NCI-H82 treated with DMSO at 0.1 percent for 48 hours (cell line): ENCODE results near the gene DNAH3.

Source experiments
- DNase-seq: peaks from one replicate; lab custom pipeline; 2025; ENCODE audit not compliant: unreplicated experiment; lab: John Stamatoyannopoulos, UW

DNAH3 gene

DNA sequence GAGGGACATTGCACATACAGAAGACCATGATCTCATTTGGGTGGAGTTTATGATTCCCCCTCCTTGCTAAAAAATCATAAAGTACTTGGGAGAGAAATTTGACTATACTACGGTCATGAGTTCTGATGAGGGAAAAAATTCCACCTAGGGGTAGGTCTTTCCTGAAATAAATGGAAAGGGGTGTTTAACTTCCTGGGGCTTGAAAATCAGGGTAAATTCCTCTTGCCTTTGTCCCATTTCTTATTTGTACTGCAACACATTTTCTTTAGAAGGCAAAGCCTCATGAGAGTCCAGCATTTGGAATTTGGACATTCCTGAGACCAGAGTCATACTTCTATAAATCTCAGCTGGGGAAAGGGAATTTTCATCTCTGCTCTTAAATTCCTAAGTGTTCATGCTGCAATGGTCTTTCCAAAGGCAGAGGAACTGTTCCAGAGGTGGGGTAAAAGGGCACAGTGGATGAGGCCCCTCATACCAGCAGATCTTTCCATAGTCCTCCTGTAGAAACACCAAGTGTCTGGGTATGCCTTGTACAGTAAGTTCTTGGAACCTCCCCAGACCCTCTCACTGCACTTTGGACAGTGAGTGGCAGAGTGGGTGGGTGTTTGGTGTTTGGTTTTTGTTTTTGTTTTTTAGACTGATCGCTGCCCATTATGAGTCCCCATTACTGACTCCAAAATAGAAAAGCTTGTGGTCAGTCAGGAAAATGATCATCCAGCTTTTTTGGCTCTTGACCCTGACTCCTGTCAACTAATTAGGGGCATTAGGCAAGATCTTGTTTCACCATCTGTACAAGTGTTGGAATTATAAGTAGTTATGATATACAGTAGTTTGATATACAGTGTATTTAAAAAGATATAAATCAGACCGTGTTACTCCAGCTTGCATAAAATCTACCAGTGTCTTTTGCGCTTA lies 244.0 kb downstream of the DNAH3 start:
- DNase-seq = no peak

DNA sequence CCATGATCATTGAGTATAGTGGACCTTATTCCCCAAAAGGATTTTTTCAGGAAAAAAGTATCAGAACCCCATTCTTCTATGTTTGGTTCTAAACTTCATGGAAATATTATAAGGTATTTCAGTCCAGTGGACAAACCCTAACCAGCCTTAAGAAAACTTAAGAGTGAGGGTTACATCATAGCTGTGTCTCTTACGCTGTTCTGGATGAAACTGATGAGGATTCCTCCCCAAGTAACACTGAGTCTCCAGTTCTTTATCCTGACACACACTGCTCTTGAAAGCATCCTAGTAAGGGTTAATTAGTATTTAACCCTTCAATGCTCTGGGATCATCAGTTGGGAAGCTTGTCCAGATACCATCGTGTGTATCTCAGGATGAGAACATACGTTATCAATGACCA lies 245.1 kb downstream of the DNAH3 start:
- DNase-seq = no peak

DNA sequence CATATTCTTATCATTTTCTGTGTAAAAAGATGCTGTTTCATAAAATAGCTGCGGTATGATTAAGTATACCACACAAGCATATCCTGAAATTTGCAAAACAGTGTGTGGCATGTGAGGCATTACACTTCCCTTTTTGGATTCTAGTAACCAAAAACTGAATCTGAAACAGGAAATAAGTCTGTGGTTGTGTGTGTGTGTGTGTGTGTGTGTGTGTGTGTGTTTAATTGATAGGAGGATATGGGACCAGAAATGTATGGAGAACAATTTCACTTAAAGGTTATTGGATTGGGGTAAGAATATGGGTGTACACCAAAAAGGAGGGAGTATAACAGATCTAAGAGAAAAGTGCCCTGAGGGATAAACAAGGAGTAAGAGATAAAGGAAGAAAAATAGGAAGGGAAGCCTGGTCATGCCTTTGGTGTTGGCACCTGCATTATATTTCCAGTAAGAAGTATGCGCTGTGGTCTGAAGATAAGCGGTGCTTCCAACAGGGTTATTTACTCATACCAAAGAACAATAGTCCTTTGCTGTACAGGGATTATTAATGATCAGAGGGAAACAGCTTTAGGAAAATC lies 246.1 kb downstream of the DNAH3 start:
- no peak for DNase-seq

DNA sequence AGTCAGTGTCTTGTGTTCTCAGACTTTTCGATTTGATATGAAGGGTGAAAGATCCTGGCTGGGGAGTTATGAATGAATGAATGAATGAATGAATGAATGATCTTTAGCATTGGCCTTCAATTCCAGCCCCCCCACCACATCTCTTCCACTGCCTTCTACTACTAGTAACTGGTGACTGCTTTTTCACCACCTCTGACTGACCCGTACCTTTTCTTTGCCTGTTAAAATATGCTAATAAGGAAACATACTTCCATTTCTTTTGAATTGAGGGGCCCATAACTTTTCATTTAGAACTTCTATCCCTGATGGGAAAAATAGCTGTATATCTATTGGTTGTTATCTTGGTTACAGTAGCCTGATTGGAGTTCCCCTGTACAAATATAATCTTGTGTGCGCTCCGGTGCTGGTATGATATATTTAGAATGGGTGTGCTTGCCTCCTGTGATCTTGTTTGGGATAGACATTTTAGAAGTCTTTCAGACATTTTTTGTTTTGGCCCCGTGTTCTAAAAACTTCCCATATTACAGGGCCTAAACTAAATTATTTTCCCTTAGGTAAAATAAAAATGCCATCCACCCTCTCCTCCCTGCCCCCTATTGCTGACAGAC lies 246.6 kb downstream of the DNAH3 start:
- no peak for DNase-seq

DNA sequence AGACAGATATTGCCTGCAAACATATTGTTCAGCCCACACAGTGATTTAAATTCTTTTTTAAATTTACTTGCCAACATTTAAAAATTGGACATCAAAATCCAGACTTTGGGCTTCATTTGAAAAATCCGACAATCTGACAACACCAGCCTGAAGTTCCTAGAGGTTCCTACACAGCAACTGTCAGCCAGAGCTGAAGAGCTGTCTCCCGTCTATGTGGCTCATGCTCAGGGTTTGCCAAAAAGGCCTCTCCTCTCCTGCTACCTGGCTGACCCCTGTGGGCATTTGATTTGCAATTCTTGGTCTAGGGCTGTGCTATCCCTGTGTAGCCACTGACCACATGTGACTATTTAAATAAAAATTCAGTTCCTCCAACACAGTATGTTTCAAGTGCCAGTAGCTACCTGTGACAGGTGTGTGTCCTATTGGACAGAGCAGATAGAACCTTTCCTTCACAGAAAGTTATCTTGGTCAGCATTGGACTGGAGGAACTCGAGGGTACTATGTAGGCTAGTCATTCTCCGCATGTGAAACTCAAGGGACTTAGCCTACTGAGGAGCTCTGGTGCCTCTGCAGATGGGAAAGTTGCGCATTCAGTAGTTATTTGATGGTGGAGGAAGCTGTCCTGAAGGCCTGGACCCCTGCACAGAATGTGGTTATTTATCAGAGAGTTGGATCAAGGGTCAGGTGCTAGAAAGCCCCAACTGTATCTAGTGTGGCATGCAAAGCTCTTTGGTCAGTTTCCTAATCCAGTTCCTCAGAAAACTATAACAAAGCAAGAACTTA lies 247.3 kb downstream of the DNAH3 start:
- no peak for DNase-seq

DNA sequence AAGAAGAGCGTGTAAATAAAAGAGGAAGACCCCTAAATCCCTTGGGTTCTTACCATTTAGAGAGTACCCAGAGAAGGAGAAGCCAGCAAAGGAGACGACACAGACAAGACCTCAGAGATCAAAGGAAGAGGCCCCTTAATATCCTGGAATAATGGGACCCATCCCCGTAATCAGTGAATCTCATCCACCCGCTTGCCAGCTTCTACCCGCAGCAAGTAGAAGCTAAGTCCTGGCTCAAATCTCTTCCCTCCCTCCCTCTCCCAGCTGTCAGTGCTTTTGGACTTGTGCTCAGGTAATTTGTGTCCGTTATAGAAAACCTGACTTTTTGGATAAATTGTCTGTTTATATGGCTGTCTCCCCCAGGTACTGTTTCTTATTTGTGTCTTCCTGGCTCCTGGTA lies 248.2 kb downstream of the DNAH3 start:
- no peak for DNase-seq

DNA sequence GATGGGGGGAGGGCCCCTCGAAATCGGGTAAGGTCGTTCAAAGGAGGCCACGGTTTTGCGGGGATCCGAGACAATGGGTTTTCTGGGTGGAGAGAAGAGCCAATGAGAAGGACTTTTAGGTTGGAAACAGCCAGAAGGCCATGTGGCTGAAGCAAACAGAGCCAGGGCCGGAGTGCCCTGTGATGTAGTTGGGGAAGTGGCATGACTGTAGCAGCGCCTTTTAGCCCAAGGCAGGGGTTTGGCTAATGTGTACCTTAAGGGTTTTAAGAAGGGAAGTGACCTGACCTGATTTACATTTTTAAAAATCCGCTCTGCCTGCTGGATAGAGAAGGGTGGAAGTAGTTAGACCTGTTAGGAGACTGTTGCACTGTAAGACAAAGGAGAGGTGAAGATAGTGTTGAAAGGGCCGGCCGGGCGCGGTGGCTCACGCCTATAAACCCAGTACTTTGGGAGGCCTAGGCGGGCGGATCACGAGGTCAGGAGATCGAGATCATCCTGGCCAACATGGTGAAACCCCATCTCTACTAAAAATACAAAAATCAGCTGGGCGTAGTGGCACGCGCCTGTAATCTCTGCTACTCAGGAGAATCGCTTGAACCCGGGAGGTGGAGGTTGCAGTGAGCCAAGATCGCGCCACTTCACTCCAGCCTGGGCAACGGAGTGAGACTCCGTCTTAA lies 249.1 kb downstream of the DNAH3 start:
- peak; percentile 23 for DNase-seq

DNA sequence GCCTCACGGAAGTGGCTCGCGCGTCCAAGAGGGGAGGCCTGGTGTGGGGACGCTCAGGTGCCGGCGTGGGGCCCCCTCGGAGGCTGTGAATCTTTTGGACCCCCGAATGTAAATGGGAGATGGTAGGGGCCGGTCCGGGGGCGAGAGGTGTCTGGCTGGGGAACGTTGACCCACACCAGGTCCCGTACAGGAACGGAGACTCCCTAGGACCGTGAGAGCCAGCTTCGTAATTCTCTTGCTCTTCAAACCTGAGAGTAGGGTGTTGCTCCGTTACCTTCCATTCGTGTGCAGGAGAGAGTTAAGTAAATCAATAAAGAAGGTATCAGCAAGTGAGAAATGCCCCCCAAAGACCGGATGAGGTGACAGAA lies 249.6 kb downstream of the DNAH3 start:
- no peak for DNase-seq

DNA sequence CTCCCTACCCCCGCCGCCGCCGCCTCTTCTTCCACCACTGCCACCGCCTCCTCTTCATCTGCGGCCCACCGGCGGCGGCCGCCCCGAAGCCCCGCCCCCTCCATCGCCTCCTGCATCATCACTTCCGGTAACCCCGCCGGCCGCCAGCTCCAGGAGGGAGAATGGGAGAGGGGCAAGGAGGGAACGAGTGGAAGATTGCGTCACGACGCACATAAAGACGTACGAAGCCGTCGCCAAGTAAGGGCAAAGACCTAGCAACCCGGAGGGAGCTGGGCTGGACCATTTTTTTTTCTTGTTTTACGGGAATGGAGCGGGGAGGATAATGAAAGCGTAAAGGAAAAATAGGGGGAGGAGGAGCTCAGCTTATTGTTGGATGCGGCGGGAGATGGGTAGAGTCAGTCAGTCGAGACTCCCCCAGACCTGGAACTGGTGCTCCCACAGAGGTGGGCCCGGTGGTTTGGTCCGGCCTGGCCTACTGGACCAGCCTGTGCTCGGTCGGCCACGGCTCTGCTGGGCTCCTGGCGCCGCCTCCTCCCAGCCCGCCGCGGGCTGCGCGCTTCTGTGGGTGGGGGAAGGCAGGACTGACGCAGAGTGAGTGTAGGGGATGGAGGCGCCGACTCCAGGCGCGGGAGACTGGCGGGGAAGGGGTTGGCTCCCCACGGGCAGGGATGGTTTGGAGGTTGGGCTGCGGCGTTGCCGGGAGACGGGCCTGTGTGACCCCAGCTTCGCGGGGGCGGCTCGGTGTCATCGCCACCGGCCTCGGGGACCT lies 250.2 kb downstream of the DNAH3 start, which contains the start of the genes DCUN1D3 and LYRM1:
Gene DCUN1D3 (minus strand): TSS at position 60 of the 769 bp plus-strand sequence. CDS start 37,820 bp downstream, outside the sequence.
Gene LYRM1 (plus strand): TSS at position 473 of the 769 bp plus-strand sequence. CDS start 14,785 bp downstream, outside the sequence.
- DNase-seq = peak; percentile 95

DNA sequence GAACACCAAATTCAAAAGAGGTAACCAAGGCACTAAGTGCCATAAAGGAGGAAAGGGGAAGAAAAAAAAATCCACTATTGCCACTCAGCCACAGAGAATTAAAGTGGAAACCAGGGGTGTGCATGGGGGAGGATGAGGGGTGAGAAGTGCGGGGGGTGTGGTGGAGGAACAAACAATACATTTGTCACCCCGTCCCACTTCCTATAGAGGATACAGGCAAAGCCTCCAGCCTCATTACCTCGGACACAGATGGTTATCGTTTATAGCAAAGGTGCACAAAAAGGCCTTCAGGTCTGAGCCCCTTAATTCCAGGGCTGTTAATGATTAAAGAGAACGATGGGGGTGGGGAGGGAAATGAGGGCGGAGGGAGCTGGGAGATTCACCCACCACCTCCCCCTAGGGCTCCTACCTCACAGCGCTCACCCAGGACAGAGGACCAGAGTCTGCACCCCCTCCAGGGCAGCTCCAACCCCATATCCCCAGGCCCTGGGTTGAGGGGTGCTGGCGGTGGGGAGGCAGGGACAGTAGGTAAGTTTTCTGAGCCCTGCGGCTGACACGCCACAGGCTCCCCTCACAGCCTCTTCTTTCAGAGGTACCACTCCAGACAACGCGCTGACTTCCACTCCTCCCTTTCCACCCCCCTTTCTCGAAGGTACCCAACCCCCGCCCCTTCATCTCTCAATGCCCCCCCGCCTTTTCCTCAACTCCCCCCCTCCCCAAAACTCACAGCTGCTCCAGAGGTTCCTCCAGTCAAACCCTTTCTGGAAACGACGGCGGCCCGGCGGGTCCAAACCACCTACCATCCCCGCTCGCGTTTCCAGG lies 251.0 kb downstream of the DNAH3 start:
- peak; percentile 38 for DNase-seq

DNA sequence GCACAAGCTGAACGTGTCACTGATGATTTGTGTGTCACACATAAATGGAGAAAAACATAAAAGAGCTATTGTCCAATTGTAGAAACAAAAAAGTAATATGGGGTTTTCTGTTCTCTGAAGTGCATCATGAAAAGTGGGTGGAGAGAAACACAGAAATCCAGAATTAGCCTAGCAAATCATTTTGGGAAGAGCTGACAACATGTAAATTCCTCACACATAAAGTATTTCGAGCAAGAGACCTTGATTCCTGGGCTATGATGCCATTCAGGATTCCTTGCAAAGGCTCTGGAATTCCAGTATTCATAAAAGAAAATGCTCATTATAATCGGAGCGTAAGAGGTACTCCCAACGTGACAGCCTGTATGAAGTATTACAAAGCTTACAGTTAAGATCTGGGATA lies 251.6 kb downstream of the DNAH3 start:
- DNase-seq = no peak

DNA sequence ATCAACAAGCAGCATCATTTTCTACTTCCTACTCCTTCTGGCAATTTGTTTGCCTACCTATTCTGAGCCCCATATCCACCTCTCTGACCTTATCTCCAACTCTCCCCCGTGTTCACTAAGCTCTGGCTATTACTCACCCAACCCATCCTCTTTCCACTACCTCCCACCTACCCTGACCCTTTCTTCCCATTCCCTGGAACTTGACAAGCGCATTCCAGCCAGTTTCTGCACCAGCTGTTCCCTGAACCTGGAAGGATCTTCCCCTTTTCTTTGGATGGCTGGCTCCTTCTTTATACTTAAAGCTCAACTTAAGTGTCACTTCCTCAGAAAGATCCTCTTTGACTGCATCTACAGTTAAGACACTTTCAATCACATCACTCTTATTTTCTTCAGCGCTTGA lies 252.7 kb downstream of the DNAH3 start:
- no peak for DNase-seq

DNA sequence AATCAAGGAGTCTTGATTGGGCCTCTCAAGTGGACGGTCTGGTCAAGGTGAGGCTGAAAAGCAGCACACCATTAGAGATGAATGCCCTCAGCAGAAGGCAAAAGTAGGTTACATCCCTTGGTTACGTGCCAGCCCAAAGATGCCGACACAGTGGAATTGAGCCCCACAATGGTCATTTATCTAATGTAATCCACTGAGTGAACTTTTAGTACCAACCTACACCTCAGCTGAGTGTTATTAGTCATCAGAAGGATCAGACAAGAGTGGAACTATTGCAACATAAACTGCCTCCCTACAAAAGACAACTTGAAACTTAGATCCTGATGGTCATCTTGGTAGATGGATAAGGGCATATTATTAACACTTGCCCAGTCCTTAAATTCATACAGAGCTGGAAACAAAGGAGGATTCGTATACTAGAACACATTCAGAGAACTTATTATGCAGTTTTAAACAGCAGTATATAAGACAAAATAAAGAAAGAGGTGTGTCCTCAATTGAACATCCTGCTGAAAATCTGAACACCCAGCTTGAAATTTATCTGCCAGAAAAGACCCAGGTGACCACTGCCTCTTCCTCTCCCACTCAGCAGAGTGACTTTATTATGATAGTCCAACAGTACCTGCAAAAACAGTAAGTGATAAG lies 253.3 kb downstream of the DNAH3 start:
- no peak for DNase-seq

DNA sequence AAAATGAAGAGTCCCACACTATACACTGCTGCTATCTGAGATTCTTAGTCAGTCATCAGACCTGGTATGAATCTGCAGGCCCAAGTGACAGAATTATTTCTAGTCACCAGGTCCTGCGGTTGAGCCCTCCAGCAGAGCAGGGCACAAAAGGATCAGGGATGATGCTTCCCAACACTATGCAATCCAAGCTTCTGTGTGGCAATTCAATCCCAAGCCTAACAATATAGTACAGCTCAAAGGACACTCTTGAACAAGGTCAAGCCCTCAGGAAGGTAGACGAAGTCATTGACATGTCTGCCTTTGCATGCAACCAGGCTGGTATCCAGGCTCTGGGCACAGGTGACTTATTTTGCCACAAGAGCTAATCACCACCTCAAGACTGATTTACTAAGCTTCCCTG lies 256.3 kb downstream of the DNAH3 start:
- no peak for DNase-seq

DNA sequence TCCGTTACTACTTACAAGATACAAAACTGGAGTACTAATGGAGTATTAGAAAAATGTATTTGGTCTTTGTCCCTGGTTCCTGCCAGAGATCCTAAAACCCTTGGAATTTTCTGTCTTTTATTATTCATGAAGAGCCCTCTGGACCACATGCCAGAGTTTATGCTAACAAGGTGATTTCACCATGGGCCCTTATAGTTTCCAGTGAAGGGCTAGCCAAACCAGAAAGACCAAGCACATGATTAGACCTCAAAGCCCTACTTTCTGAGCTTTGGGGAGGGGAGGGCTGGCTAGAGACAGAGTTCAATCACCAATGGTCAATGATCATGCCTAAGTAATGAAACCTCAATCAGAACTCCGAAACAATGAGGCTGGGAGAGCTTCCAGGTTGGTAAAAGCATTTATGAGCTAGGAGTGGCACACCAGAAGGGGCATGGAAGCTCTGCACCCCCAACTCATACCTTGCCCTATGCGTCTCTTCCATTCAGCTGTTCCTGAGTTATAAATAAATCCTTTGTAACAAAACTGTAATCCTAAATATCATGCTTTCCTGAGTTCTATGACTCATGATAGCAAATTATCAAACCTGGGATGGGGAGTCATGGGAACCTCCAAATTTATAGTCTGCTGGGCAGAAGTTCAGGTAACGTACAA lies 260.9 kb downstream of the DNAH3 start:
- no peak for DNase-seq

DNA sequence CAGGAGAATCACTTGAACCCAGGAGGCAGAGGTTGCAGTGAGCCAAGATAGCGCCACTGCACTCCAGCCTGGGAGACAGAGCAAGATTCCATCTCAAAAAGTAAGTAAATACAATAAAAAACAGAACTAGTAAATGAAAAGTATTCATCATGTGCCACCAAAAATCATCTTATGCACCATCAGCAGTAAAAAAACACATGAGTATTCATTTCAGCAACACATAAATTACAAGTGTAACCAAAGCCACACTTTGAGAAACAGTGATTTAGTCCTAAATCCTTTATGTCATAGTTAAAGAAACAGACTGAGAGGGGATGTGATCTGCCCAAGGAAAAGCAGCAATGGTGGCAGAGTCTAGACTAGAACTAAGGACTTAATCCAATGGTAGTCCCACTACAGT lies 263.4 kb downstream of the DNAH3 start:
- no peak for DNase-seq

DNA sequence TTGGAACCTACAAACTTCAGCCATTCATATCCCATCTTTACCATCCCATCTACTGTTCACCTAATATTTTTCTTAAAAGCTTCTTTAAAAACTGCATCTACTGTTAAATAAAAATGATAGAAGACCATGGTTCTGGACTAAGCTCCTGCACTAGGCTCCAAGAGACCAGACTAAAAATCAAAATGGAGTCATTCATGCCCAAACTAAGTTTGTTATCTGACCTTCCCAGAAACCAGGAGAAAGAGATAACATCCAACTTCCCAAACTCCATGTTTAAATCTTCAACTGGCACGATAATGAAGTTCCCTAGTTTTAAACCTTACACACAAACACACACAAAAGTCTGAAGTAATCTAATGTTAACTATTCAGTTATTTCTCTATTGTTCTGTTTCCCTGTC lies 264.3 kb downstream of the DNAH3 start:
- no peak for DNase-seq

DNA sequence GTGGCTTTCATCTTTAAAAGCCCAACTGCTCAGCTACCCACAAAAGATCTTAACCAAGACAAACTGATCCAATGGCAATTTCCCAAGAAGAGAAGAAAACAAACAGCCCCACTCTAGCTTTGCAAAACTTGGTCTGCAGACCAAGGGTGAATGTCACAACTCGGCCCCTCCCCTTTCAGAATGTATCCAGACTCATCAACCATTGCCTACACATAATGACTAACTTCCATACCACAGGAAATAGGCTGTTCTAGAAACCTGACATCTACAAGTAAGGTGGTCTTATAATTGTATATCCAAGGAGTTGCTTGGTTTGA lies 266.4 kb downstream of the DNAH3 start:
- no peak for DNase-seq
